Activated CD8-positive, alpha-beta memory T cell treated with anti-CD3 and anti-CD28 coated beads, Interleukin-2, amount 50 U/mL, for 1 hour (primary cell): ENCODE data around the gene ZFAND2A.
A peak's percentile ranks its signal among the peaks of the same experiment; 100 is the strongest.
"Not testable (repeated sequence)": the region's sequence is repeated elsewhere in the genome, so short reads cannot be mapped to it uniquely, and the experiment has no call there.

ENCODE experiments used
- DNase-seq: peaks from one replicate; pipeline ENCODE4 v3.0.0-alpha.2; 2020; ENCODE audit errors: extremely low read depth

ZFAND2A gene, protein sequence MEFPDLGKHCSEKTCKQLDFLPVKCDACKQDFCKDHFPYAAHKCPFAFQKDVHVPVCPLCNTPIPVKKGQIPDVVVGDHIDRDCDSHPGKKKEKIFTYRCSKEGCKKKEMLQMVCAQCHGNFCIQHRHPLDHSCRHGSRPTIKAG

DNA sequence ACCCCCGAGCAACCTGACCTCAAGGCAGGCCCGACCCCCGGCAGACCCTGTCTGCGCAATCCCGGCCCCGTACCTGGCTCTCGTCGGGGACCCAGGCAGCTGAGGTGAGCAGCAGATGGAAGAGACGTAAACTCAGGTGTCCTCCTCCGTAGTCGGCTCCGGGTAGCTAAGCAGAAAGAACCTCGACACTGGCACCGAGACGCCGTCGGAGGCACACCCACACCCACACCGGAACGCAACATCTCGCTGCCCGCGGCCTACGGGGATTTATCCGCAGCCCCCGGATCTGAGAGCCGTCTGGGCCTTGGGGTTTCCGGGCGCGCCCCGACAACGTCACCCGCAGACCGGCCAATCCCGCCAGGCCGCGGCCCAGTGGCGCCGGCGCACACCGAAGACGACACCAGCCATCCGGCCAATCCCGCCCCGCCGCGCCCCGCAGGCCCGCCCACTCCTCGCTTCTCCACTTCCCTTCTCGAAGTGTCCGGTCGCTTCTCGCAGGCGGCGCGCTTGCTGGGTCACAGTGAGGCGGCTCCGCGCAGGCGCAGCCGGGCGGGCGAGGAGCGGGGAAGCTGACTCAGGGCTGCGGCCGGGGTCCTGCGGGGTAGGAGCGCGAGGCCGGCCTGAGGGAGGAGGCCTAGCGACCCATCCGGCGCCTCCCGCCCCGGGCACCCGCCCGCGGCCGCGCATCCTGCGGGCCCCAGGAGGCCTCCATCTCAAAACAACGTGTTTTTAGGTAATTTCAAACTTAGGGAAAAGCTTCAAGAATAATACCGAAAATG is at the start of gene ZFAND2A:
Gene ZFAND2A, minus strand, starts transcription at position 306 of the 779 bp plus-strand sequence. CDS start 1,984 bp downstream, outside the sequence.
- peak; percentile 89 for DNase-seq

DNA sequence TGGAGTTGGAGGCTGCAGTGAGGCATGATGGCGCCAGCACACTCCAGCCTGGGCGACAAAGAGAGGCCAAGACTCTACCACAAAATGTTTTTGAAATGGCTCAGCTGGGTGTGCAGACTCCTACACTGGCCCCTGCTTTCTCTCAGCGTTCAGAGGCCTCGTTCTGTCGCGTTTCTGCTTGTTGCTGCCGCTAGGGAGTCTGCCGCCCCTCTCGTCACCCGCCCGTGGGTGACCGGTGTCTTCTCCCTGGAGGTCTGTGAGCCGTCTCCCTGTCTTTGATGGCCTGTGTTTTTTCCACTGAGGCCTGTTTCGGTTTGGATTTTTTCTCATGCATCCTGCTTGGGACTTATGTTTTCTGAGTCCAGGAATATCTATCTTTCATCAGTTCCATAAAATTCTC is 49.1 kb upstream of the ZFAND2A start:
- no peak for DNase-seq

DNA sequence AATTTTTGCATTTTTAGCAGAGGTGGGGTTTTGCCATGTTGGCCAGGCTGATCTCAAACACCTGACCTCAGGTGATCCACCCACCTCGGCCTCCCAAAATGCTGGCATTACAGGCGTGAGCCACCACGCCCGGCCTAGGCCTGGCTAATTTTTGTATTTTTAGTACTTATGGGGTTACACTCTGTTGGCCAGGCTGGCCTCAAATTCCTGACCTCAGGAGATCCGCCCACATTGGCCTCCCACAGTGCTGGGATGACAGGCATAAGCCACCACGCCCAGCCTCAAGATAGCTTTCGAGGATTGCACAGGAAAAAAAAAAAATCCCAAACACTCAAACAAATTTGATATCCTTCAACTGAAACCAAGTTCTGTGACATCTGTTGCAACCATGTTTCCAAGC is 45.7 kb upstream of the ZFAND2A start:
- not testable (repeated sequence) for DNase-seq

DNA sequence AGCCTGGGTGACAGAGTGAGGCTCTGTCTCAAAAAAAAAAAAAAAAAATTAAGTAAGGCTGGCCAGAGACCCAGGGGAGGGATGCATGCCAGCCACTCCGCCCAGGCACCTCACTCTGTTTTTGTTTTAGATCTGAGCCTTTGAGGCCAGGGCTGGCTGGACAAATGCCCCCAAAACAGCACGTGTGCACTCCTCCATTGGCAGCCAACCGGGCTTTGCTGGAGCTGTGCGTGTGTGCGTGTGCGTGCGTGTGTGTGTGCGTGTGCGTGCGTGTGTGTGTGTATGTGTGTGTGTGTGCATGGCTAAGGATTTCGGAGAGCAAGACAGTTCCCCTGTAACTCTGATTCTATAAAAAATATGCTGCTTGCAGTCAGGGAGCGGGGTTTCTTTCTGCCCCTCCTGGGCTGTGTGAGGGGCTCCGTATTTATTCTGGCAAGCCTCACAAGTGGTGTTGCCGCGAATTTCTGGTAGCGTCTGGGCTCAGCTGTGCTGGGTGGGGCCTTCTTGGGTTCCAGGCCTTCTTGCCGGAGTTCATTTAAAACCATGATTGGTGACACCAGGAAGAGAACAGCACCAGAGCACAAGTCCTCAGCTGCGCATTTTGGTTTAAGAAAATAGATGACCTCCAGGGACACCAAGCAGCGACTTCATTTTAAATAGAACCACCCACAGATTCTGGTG is 44.6 kb upstream of the ZFAND2A start:
- no peak for DNase-seq

DNA sequence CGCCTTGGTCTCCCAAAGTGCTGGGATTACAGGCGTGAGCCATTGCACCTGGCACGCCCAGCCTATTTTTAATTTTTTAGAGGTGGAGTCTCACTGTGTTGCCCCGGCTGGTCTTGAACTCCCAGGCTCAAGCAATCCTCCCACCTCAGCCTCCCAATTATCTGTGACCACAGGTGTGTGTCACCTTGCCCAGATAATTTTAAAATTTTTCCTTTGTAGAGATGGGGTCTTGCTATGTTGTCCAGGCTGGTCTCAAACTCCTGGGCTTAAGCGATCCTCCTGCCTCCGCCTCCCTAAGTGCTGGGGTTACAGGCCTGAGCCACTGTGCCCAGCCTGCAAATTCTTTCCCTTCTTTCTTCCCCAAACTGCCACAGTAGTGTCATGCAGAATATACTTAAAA is 42.9 kb upstream of the ZFAND2A start:
- DNase-seq = not testable (repeated sequence)

DNA sequence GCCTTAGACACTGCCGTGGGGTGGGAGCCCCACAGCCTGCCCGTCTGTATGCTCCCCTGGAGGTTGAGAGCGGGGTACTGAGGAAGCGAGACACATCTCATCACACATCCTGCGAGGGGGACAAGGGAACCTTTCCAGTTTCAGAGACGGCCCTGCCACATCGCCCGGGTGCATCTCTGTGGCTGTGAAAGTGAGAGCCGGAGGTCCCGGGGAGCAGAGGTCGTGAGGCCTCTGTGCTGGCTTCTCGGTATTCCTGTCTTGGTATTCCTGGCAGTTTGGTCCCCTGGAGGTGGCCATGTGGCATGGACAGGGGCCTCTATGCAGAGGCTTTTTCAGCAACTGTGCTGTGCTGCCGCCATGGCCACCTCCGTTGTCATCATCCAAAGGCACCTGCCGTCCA is 41.9 kb upstream of the ZFAND2A start:
- no peak for DNase-seq

DNA sequence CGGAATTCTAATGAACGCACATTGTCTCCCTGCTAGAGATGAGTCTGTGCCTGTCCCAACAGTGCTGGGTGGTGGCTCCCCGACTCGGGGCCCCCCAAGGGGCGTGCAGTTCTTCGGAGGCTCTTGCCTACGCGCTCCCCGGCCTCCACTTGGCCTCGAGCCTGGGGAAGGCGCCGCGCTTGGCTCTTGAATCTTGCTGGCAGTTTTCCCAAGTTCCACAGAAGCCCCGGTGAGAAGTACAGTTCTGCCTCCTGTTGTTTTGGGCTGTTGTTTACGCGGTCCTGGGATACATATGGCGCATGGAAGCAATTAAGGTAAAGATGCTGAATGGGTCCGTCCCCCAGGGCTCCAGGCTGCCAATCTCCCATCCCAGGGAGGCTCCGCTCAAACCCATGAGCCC is 40.0 kb upstream of the ZFAND2A start:
- DNase-seq = no peak

DNA sequence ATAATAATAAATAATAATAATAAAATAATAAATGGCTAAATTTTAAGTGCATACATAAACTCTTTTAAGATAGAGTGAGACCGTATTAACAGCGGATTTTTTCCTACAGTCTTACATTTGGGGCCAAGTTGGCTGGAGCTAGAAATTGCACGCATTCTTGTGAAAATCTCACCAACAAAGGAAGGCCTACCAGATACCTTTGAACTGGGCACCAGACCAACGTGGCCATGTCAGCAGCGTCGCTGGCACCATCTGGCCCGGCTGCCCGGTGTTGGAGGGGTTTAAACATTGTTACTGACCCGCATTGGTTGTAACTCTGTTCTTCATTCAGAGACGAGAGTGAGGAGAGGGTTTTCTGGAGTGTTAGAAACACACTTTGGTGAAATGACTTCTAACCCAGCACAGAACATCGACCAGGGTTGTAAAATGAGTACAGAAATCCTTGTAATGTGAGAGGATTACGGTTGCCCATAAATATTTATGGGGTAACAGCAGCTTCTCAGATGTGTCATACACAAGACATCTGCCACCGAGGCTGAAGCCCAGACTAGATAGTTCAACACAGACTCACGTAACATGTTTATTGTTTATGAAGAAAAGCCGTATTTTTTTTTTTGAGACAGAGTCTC is 38.1 kb upstream of the ZFAND2A start:
- DNase-seq = no peak

DNA sequence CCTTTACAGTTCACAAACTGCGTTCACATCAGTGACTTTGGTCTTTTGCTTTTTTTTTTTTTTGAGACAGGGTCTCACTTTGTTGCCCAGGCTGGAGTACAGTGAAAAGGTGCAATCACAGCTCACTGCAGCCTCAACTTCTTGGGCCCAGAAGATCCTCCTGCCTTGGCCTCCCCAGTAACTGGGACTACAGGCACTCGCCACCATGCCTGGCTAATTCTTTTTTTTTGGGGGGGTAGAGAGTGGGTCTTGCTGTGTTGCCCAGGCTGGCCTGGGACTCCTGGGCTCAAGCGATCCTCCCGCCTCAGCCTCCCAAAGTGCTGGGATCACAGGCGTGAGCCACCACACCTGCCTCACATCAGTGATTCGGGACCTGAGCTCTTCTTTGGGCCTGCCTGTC is 37.0 kb upstream of the ZFAND2A start:
- no peak for DNase-seq

DNA sequence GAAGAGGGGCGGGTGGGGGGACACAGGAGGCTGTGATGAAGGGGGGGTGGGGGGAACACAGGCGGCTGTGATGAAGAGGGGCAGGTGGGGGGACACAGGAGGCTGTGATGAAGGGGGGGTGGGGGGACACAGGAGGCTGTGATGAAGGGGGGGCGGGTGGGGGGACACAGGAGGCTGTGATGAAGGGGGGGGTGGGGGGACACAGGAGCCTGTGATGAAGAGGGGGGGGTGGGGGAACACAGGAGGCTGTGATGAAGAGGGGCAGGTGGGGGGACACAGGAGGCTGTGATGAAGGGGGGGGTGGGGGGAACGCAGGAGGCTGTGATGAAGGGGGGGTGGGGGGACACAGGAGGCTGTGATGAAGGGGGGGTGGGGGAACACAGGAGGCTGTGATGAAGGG is 36.4 kb upstream of the ZFAND2A start:
- DNase-seq = not testable (repeated sequence)

DNA sequence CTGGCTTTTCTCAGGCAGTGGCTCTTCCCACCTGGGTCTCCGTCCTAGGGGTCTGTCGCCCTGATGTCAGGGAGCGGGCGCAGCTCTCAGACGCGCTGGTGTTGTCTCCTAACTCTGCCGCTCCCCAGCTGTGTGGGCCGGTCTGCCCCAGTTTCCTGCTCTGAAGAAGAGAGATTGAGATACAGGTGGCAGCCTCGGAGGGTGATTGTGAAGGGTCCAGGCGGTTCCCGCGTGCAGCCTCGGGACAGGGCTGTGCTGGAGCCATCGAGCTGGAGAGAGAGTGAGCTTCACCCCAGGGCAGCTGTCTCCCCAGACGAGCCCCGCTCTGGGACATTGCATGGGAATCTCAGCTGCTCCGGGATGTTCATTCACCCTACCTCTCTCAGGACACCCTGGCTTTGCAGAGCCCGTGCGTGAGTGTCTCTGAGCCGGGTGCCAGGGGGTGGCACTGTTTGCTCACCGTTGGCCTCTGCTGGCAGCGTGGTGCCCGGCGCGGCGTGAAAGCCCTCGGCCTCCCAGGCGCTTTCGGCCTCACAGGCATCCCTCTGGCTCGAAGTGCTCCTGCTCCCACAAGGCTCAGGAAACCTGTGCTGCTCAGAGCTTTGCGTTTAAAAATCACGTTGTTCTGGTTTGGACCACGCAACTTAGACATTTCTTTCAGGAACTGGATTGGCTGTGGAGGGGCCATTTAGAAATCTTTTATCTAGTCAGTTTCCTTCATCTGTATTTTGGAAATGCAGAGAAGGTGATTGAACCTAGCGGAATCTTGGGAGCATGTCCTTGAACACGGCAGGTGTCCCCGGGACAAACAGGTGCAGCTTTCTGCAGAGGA is 33.8 kb upstream of the ZFAND2A start:
- no peak for DNase-seq

DNA sequence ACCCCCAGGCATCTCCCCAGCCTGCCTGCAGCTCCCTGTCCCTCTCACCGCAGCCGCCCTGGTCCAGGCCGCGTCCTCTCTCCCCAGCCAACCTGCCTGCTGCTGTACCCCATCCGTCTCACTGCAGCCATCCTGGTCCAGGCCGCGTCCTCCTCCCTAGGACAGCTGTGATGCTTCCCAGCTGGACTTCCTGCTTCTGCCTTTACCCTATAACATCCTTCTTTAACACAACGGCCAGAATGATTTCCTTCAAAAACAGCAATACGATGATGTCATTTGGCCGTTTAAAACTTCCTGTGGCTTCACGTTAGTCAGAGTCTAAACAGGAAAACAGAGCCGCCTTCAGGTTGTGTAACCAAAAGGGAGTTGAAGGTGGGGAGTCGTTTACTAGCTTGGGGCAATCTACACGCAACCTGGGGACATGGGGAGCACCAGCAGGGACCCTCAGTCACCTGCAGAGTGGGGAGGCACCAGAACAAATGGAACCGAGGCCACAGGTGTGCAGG is 32.2 kb upstream of the ZFAND2A start:
- no peak for DNase-seq

DNA sequence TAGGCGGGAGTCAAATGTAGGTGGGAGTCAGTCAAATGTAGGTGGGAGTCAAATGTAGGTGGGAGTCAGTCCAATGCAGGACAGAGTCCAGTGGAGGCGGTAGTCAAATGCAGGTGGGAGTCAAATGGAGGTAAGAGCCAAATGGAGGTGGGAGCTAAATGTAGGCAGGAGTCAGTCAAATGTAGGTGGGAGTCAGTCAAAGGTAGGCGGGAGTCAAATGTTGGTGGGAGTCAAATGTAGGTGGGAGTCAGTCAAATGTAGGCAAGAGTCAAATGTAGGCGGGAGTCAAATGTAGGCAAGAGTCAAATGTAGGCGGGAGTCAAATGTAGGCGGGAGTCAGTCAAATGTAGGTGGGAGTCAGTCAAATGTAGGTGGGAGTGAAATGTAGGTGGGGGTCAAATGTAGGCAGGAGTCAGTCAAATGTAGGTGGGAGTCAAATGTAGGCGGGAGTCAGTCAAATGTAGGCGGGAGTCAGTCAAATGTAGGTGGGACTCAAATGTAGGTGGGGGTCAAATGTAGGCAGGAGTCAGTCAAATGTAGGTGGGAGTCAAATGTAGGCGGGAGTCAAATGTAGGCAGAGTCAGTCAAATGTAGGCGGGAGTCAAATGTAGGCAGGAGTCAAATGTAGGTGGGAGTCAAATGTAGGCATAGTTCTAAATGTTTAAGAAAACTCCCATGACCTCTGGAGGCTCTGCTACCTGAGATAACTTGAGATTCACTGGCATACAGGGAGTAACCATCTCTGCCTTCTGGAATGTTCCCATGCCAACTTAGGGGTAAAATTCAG is 30.2 kb upstream of the ZFAND2A start:
- DNase-seq = no peak

DNA sequence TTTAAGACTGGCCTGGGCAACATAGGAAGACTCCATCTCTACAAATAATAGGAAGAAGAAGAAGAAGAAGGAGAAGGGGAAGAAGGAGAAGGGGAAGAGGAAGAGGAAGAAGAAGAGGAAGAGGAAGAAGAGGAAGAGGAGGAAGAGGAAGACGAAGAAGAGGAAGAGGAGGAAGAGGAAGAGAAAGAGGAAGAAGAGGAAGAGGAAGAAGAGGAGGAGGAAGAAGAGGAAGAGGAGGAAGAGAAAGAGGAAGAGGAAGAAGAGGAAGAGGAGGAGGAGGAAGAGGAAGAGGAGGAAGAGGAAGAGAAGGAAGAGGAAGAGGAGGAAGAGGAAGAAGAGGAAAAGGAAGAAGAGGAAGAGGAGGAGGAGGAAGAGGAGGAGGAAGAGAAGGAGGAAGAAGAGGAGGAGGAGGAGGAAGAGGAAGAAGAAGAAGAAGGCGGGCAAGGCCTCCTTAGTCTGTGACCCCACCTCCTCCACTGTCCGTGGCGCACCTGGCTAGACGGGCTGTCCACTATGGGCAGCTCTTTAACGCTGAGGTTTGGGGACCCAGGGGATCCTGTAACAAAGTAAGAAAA is 28.8 kb upstream of the ZFAND2A start:
- DNase-seq = no peak

DNA sequence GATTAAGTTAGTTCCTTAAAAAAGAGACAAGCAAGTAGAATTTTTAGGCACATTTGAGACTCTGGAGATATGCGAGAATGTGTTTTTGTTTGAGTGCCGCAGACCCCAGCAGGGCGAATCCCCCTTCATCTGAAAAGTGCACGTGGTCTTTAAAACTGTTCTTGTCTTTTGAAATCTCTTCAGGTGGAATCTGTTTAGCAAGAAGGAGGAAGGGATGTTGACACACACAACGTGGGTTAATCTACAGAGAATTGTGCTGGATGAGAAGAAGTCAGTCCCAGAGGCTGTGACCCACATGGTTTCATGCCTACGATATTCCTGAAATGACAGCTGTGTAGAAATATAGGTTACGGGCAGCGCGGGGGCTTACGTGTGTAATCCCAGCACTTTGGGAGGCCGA is 27.1 kb upstream of the ZFAND2A start:
- no peak for DNase-seq

DNA sequence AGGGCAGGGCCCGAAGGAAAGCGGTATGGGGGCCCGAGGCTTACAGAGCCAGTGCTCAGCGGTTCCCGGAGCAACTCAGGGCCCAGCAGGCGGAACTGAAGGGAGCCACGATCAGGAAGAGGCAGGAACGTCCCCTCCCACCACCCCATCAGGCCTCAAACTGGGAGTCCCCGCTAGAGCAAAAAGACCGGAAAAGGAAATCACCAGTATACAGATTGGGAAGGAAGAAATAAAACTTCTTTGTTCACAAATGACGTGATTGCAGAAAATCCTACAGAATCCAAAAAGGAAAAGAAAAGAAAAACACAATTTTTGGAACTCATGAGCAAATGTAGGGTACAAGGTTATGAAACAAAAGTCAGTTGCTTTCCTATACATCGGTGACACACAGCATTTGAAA is 21.6 kb upstream of the ZFAND2A start:
- DNase-seq = no peak

DNA sequence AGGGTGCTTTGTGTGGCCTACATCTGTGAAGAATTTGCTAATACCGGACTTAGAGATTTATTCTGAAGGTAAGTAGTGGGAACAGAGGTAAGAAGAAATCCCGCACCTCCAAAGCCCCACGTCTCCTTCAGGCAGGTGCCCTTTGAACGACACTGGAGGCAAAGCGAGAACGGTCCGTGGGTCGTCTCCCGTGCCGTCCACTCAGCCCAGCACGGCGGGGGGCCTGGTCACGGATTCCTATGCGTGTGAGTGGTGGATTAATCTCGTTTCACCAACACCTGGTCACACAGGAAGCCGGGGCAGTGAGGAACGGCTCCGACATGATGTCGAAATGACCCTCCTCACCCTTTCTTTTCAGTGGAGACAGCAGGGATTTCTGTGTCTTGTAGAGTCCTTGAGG is 21.0 kb upstream of the ZFAND2A start:
- no peak for DNase-seq

DNA sequence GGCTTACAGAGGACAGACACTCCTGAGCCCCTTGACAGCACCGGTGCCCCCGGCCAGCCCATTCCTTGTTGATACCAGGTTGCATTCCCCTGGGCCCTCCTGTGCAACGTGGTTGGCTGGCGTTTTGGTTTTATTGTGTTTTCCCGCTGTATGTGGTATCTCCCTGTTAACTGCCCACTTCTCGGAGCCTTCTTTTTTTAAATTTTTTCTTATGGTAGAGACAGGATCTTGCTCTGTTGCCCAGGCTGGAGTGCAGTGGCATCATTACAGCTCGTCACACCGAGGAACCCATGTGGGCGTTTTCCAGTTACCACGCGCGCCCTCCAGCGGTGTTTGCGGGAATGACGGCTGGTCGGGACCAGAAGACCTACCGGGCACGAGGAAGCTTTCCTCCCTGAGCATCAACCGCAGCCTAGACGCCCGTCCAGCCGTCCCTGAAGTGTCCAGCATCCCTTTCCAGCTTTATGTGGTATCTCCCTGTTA is 16.9 kb upstream of the ZFAND2A start:
- no peak for DNase-seq

DNA sequence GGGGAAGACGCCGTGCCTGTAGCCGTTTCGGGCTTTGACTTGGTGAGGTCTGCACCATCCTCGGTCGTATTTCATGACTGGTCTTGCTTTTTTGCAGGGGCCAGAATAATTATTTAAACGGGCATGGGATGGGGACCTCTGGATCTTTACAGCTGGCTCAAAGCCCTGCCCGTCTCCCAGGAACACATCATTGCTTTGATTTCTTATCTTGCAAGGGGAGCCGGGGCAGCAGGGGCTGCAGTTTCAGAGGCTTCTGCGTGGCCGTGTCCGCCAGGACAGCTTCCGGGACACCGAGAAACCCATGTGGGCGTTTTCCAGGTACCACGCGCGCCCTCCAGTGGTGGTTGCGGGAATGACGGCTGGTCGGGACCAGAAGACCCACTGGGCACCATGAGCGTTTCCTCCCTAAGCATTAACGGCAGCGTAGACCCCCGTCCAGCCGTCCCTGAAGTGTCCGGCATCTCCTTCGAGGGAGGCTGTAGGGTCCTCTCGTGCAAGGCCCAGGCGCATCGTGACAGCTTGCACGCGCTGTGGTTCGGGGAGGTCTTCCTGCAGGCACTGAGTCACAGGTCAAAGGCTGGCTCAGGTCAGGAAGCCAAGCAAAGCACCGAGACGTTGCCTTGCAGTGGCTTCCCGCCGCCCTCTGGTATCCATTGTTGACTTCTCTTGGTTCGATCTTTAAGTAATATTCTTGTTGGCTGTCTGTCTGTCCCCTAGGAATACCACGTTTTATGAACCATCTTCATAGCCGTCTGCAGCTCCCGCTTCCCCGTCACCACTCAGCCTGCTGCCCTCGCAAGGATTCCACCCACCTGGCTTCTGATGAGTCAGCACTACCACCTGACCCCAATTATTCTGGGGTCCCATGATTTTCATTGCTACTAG is 16.2 kb upstream of the ZFAND2A start:
- no peak for DNase-seq
